Neural crest cell (in vitro differentiated cells): ENCODE measurements around the gene RPS6KA3. TPM values are rescaled to one million over a fixed set of nuclear protein-coding genes. Genes with fewer than 3 reads are reported as not detected.
"Not testable (repeated sequence)": the region's sequence is repeated elsewhere in the genome, so short reads cannot be mapped to it uniquely, and the experiment has no call there.

Source experiments
- DNase-seq: peaks from one replicate; pipeline ENCODE4 v3.0.0; 2021; ENCODE audit warnings: low read depth, mixed read lengths, low spot score
- H3K27ac Mint-ChIP-seq: one replicate; pipeline ENCODE4 v1.8.0; 2021; ENCODE audit warnings: mild to moderate bottlenecking, mixed read lengths; ENCODE audit not compliant: unreplicated experiment
- H3K27me3 Mint-ChIP-seq: 2 replicates; pipeline ENCODE4 v1.8.0; 2021; ENCODE audit warnings: low read depth, mild to moderate bottlenecking, mixed read lengths
- H3K36me3 Mint-ChIP-seq: 2 replicates; pipeline ENCODE4 v1.8.0; 2021; ENCODE audit warnings: low read depth, mild to moderate bottlenecking, mixed read lengths
- H3K4me1 Mint-ChIP-seq: 2 replicates; pipeline ENCODE4 v1.8.0; 2021; ENCODE audit warnings: mixed read lengths
- H3K4me3 Mint-ChIP-seq: one replicate; pipeline ENCODE4 v1.8.0; 2021; ENCODE audit warnings: mild to moderate bottlenecking, mixed read lengths
- H3K9me3 Mint-ChIP-seq: 2 replicates; pipeline ENCODE4 v1.8.0; 2021; ENCODE audit warnings: mixed read lengths
- CTCF ChIP-seq: fragments of 200-600 bp; sonication (generic); conservative IDR thresholded peaks from 2 replicates; pipeline ENCODE4 v1.5.0; 2021; ENCODE audit warnings: antibody characterized with exemption, mild to moderate bottlenecking
- total RNA-seq: library from RNA; stranded (reverse); gene quantifications from 2 replicates; pipeline ENCODE4 v1.2.1, GENCODE V29; 2021

Gene RPS6KA3
- total RNA-seq, 1 donor from 2014 or later: 26.0 TPM

GRCh38 chrX:20181598-20182329, 84.9 kb downstream of the RPS6KA3 start:
- Mint-ChIP-seq H3K27me3 (no peaks in the 10 kb centered on the region), H3K4me3 (no peak overlapping the region), H3K9me3 (no peaks in the 10 kb centered on the region), H3K36me3 (peaks cover 15% of the 10 kb centered on the region), H3K27ac (no peak overlapping the region), H3K4me1 (no peaks in the 10 kb centered on the region)
- no peak for DNase-seq
- no peak for TF ChIP-seq CTCF

GRCh38 chrX:20177093-20177492, 89.6 kb downstream of the RPS6KA3 start:
- H3K27me3 Mint-ChIP-seq: no peaks in the 10 kb centered on the region
- TF ChIP-seq CTCF: no peak
- DNase-seq: no peak
- H3K27ac Mint-ChIP-seq: no peak overlapping the region
- H3K4me3 Mint-ChIP-seq: no peak overlapping the region
- peaks cover 9% of the 10 kb centered on the region for H3K36me3 Mint-ChIP-seq
- H3K9me3 Mint-ChIP-seq: no peaks in the 10 kb centered on the region
- H3K4me1 Mint-ChIP-seq: no peaks in the 10 kb centered on the region

- DNase-seq: no peak
- H3K27me3 Mint-ChIP-seq: no peaks in the 10 kb centered on the region
- H3K4me1 Mint-ChIP-seq: no peaks in the 10 kb centered on the region
- TF ChIP-seq CTCF: no peak
- H3K36me3 Mint-ChIP-seq: peaks cover 2% of the 10 kb centered on the region
- H3K4me3 Mint-ChIP-seq: no peak overlapping the region
- no peak overlapping the region for H3K27ac Mint-ChIP-seq
- H3K9me3 Mint-ChIP-seq: no peaks in the 10 kb centered on the region
Measured at GRCh38 chrX:20173856-20174255, 92.9 kb downstream of the RPS6KA3 start.

- TF ChIP-seq CTCF: no peak
- no peak for DNase-seq
- no peaks in the 10 kb centered on the region for H3K27me3 Mint-ChIP-seq
- no peaks in the 10 kb centered on the region for H3K4me1 Mint-ChIP-seq
- H3K36me3 Mint-ChIP-seq: no peaks in the 10 kb centered on the region
- no peaks in the 10 kb centered on the region for H3K9me3 Mint-ChIP-seq
- H3K4me3 Mint-ChIP-seq: no peak overlapping the region
- H3K27ac Mint-ChIP-seq: no peak overlapping the region
Measured at GRCh38 chrX:20173313-20173712, 93.4 kb downstream of the RPS6KA3 start.

- Mint-ChIP-seq H3K27ac (no peak overlapping the region), H3K4me1 (no peaks in the 10 kb centered on the region), H3K27me3 (no peaks in the 10 kb centered on the region), H3K36me3 (peaks cover 3% of the 10 kb centered on the region), H3K4me3 (no peak overlapping the region), H3K9me3 (no peaks in the 10 kb centered on the region)
- no peak for DNase-seq
- TF ChIP-seq CTCF: no peak
Measured at GRCh38 chrX:20171887-20172286, 94.8 kb downstream of the RPS6KA3 start.

GRCh38 chrX:20162516-20162915, 104.2 kb downstream of the RPS6KA3 start:
- H3K9me3 Mint-ChIP-seq, H3K4me1 Mint-ChIP-seq, H3K4me3 Mint-ChIP-seq, H3K27me3 Mint-ChIP-seq, H3K27ac Mint-ChIP-seq, DNase-seq: not testable (repeated sequence)
- H3K36me3 Mint-ChIP-seq: peaks cover 18% of the 10 kb centered on the region
